Uterus (tissue), 4 donors: Measurements from ENCODE around the gene HDAC4. TPM values are rescaled to one million over a fixed set of nuclear protein-coding genes. Genes with fewer than 3 reads are reported as not detected.

Source experiments
- DNase-seq, 2 donors: peaks; one replicate each; pipeline ENCODE4 v3.0.0-alpha.2; 2019 to 2020
- H3K27ac ChIP-seq, 2 donors: fragments of 200-600 bp; sonication (generic); 1 replicate in 1 of 2; 2 replicates in 1 of 2; pipeline ENCODE4 v1.5.1; 2016 to 2018
- H3K27me3 ChIP-seq, 2 donors: fragments of 200-600 bp; sonication (generic); one replicate each; pipeline ENCODE4 v1.5.1; 2018 to 2019; ENCODE audit warnings: control low read depth in 1 of 2
- H3K36me3 ChIP-seq, 2 donors: fragments of 200-600 bp; sonication (generic); one replicate each; pipeline ENCODE4 v1.5.1; 2019; ENCODE audit warnings: control low read depth in 1 of 2
- H3K4me1 ChIP-seq, 2 donors: fragments of 200-600 bp; sonication (generic); one replicate each; pipeline ENCODE4 v1.5.1; 2018 to 2019; ENCODE audit warnings: control low read depth in 1 of 2
- H3K4me3 ChIP-seq, 2 donors: fragments of 200-600 bp; sonication (generic); 1 replicate in 1 of 2; 2 replicates in 1 of 2; pipeline ENCODE4 v1.5.1; 2018 to 2019; ENCODE audit warnings: mild to moderate bottlenecking in 1 of 2
- H3K9me3 ChIP-seq, 2 donors: fragments of 200-600 bp; sonication (generic); one replicate each; pipeline ENCODE4 v1.5.1; 2019; ENCODE audit warnings: control low read depth in 1 of 2
- POLR2A ChIP-seq, 2 donors: fragments of 450-650 bp; IDR thresholded peaks; one replicate each; pipeline ENCODE4 v1.6.1; 2016; ENCODE audit warnings: antibody characterized with exemption in 2 of 2, mild to moderate bottlenecking in 1 of 2, moderate library complexity in 1 of 2
- intact Hi-C: fragments of 100-400 bp; cut with DNase I; formaldehyde crosslinking; loops from one replicate; pipeline ENCODE4 v1.15.1; 2023; ENCODE audit warnings: low total_unique reads
- total RNA-seq, 4 donors: library from RNA; depleted of rRNA in 3 of 4; stranded (reverse); fragments of >200 nt in 3 of 4; gene quantifications; one replicate each; pipeline versions ENCODE4 v1.1.0 to v1.2.4, GENCODE V29; 2014 to 2023
- TF ChIP-seq, protein P1 (sequence below), 4 experiments: fragments of 200-600 bp in 2 of 4; fragments of 450-650 bp in 2 of 4; sonication (generic) in 2 of 4; IDR thresholded peaks; one replicate each; pipeline ENCODE4 v1.5.1; 2016 to 2019; ENCODE audit warnings: antibody characterized with exemption in 4 of 4, mild to moderate bottlenecking in 2 of 4, moderate library complexity in 1 of 4
- donor health status: DM: yes; HTN: yes; CAD: no.

HDAC4 gene
- total RNA-seq, 4 donors from 2014 or later = 42.1 to 91.5 (median 73.4) TPM

DNA sequence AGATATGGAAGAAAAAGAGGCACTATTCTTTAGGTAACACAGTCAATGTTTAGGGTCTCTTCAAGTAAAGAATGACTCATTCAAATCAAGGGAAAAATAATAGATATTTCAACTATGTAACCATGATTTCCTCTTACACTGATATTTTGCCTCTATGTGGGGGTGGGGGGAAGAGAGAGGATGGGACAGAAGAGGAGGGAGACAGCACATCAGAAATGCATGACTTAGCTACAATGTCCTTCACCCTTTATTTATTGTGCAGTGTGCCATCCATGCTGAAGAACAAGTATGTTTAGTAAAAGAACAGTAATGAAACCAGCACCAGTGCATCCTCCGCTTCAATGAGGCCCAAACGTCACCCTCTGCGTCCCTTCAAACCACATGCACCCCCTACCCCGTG, 204.8 kb downstream of the HDAC4 start:
- no peak for DNase-seq
- Histone ChIP-seq H3K9me3 (no peaks in the 10 kb centered on the region), H3K4me3 (no peak overlapping the region), H3K27ac (no peak overlapping the region), H3K27me3 (no peaks in the 10 kb centered on the region), H3K36me3 (no peaks in the 10 kb centered on the region), H3K4me1 (no peaks in the 10 kb centered on the region)
- TF ChIP-seq, protein P1, sequence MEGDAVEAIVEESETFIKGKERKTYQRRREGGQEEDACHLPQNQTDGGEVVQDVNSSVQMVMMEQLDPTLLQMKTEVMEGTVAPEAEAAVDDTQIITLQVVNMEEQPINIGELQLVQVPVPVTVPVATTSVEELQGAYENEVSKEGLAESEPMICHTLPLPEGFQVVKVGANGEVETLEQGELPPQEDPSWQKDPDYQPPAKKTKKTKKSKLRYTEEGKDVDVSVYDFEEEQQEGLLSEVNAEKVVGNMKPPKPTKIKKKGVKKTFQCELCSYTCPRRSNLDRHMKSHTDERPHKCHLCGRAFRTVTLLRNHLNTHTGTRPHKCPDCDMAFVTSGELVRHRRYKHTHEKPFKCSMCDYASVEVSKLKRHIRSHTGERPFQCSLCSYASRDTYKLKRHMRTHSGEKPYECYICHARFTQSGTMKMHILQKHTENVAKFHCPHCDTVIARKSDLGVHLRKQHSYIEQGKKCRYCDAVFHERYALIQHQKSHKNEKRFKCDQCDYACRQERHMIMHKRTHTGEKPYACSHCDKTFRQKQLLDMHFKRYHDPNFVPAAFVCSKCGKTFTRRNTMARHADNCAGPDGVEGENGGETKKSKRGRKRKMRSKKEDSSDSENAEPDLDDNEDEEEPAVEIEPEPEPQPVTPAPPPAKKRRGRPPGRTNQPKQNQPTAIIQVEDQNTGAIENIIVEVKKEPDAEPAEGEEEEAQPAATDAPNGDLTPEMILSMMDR (IDR thresholded peaks at IDR 0.05) = no peak
- no peak for TF ChIP-seq POLR2A (IDR thresholded peaks at IDR 0.05)
- intact Hi-C loops = no loop called here

DNA sequence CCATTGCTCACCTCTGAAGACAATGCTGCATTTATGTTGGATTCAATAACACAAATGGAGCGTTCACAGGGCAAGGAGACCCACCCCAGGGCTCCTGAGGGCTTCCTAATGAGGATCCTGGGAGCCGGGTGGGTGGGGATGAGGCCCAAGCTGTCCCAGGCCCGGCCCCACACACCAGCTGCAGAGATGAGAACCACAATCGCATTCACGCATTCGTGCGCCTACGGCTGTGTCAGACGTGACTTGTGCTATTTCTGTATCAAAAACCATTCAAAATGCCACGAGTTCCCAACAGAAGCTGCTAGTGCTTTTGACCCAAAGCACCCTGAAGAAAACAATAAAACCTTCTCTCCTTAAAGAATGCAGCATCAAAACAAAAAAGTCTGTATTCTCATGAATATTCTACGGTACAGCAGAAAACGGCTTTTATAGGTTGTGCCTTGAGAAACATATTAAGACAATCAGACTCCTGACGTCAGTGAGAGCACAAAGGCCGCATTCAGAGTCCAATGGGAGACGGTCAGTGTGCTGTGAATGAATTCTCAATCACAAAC, 205.4 kb downstream of the HDAC4 start:
- H3K36me3 ChIP-seq = no peaks in the 10 kb centered on the region
- no peak overlapping the region for H3K4me3 ChIP-seq
- H3K27me3 ChIP-seq = no peaks in the 10 kb centered on the region
- peak in 1 of 2 donors; percentile 14 for DNase-seq
- H3K27ac ChIP-seq = no peak overlapping the region
- no peaks in the 10 kb centered on the region for H3K4me1 ChIP-seq
- no peaks in the 10 kb centered on the region for H3K9me3 ChIP-seq
- TF ChIP-seq, protein P1 (IDR thresholded peaks at IDR 0.05) = no peak
- no peak for TF ChIP-seq POLR2A (IDR thresholded peaks at IDR 0.05)
- intact Hi-C loops = no loop called here

DNA sequence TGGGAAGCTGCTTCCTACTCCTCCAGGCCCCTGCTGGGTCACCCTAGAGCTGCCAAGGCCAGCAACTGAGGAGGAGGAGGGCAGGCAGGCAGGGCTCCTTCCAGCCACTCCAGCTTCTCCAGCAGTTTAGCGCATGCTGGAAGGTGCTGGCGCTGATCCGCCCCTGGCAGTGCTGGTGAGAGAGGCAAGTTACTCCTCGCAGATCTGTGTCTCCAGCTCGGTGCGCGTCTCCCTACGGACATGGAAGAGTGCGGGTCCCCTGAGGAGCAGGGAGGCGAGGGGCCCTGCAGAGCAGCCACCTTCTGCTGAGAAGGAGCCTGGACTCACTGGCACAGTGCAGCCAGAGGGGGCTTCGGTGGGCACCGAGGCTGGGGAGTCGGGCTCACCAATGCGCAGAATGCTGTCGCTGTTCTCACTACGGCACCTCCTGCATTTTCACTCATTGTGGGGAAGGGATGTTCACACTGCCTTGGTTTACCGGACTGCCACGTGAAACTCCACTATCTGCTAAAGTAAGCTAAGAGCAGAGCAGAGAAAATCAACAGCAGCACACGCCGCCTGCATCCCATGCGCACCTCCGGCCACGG, 206.0 kb downstream of the HDAC4 start:
- peak; percentile 13 to 22 for DNase-seq
- Histone ChIP-seq H3K4me3 (no peak overlapping the region), H3K27me3 (no peaks in the 10 kb centered on the region), H3K9me3 (no peaks in the 10 kb centered on the region), H3K27ac (no peak overlapping the region), H3K4me1 (no peaks in the 10 kb centered on the region), H3K36me3 (no peaks in the 10 kb centered on the region)
- TF ChIP-seq, protein P1 (IDR thresholded peaks at IDR 0.05) = no peak
- TF ChIP-seq POLR2A (IDR thresholded peaks at IDR 0.05) = no peak
- intact Hi-C loops = no loop called here

DNA sequence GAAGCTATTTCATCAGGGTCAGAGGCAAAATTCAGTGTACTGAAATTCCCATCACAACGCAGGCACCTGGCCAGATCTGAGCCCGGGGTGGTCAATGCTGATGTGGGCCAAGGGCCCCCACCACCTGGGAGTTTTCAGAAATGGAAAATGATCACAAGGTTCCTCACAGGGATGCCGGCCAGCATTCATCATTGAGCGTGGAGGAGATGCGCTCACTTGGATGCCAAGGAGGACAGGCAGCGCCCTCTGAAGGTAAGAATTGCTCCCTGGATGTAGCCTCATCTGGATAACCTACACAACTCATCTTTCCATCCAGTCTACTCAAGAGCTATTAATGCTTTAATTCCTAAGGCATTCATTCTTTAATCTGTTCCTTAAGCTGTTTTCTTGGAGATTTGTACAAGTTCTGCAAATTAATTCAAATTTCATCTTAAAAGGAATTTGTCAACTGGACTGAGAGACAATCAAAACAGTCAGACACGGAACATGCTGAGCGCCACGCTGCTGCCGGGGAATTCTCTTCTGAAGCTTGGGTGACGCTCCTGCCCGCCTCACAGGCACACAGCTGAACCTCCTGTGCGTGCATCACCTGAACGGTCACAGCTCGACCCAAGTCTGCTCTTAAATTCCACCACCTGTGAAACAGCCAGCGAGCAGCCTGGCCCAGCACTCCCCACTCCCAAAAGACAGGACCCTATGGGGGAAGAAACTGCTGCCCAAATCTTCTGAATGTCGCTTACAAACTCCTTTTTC, 206.7 kb downstream of the HDAC4 start:
- intact Hi-C loops = no loop called here
- TF ChIP-seq, protein P1 (IDR thresholded peaks at IDR 0.05) = peak in 1 of 4 experiments; percentile 26
- no peak for TF ChIP-seq POLR2A (IDR thresholded peaks at IDR 0.05)
- peak; percentile 17 to 30 for DNase-seq
- no peaks in the 10 kb centered on the region for H3K4me1 ChIP-seq
- H3K9me3 ChIP-seq = no peaks in the 10 kb centered on the region
- H3K27ac ChIP-seq = no peak overlapping the region
- H3K36me3 ChIP-seq = no peaks in the 10 kb centered on the region
- no peak overlapping the region for H3K4me3 ChIP-seq
- no peaks in the 10 kb centered on the region for H3K27me3 ChIP-seq

DNA sequence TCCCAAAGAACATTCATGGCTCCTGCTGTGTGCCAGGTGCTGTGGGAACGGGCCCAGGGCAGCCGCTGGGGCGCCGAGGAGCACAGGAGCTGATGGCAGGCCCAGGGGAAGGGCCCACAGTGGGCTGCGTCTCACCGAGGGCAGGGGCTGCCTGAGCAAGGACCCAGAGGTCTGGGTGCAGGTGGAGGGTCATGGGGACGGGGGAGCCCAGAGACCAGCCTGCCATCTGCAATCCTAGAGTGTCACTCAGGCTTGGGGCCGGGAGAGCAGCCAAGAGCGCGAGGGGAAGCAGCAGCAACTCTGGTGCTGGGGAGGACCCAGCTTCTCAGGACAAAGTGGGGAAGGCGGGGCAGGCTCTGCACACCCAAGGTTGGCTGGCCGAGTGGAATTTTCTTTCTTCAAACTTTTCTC, 207.4 kb downstream of the HDAC4 start:
- H3K27ac ChIP-seq = no peak overlapping the region
- peak; percentile 17 to 21 for DNase-seq
- H3K9me3 ChIP-seq = no peaks in the 10 kb centered on the region
- H3K4me1 ChIP-seq = no peaks in the 10 kb centered on the region
- H3K36me3 ChIP-seq = no peaks in the 10 kb centered on the region
- TF ChIP-seq, protein P1 (IDR thresholded peaks at IDR 0.05) = no peak
- no peak overlapping the region for H3K4me3 ChIP-seq
- no peaks in the 10 kb centered on the region for H3K27me3 ChIP-seq
- intact Hi-C loops = no loop called here
